HUES6 (cell line): ENCODE measurements around the gene PDP2.
"Not testable (repeated sequence)": the region's sequence is repeated elsewhere in the genome, so short reads cannot be mapped to it uniquely, and the experiment has no call there.

ENCODE experiments used
- H3K27ac ChIP-seq: 2 replicates; pipeline ENCODE4 v1.7.0; 2013; ENCODE audit warnings: low read depth, mild to moderate bottlenecking, low read length, inconsistent platforms
- H3K27me3 ChIP-seq: 2 replicates; pipeline ENCODE4 v1.6.1; 2013; ENCODE audit warnings: low read length; ENCODE audit not compliant: control insufficient read depth, insufficient read depth
- H3K36me3 ChIP-seq: 2 replicates; pipeline ENCODE4 v1.6.1; 2013; ENCODE audit warnings: low read length; ENCODE audit not compliant: control insufficient read depth, insufficient read depth
- H3K4me1 ChIP-seq: 2 replicates; pipeline ENCODE4 v1.6.1; 2013; ENCODE audit warnings: low read length; ENCODE audit not compliant: control insufficient read depth, insufficient read depth
- H3K4me3 ChIP-seq: 2 replicates; pipeline ENCODE4 v1.5.1; 2013; ENCODE audit warnings: low read depth, low read length
- H3K9ac ChIP-seq: one replicate; pipeline ENCODE4 v1.6.1; 2013; ENCODE audit warnings: mild to moderate bottlenecking, low read length
- H3K9me3 ChIP-seq: 2 replicates; pipeline ENCODE4 v1.6.1; 2013; ENCODE audit warnings: low read depth, low read length; ENCODE audit not compliant: control insufficient read depth, insufficient read depth

Gene PDP2

GRCh38 chr16:66853261-66854139, 26.8 kb upstream of the PDP2 start:
- Histone ChIP-seq H3K36me3 (no peaks in the 10 kb centered on the region), H3K27me3 (peaks cover 14% of the 10 kb centered on the region; the same call in 1 of the 2 replicates), H3K4me3 (no peak overlapping the region), H3K9ac (no peak overlapping the region), H3K4me1 (no peaks in the 10 kb centered on the region), H3K27ac (no peak overlapping the region), H3K9me3 (no peaks in the 10 kb centered on the region)

GRCh38 chr16:66856184-66856730, 24.1 kb upstream of the PDP2 start:
- Histone ChIP-seq H3K36me3 (no peaks in the 10 kb centered on the region), H3K27ac (no peak overlapping the region), H3K9ac (no peak overlapping the region), H3K4me1 (no peaks in the 10 kb centered on the region), H3K4me3 (no peak overlapping the region), H3K27me3 (peaks cover 4% of the 10 kb centered on the region; the same call in 1 of the 2 replicates), H3K9me3 (no peaks in the 10 kb centered on the region)

GRCh38 chr16:66856801-66857200, 23.5 kb upstream of the PDP2 start:
- Histone ChIP-seq H3K27me3 (peaks cover 4% of the 10 kb centered on the region; the same call in 1 of the 2 replicates), H3K27ac (no peak overlapping the region), H3K4me1 (no peaks in the 10 kb centered on the region), H3K36me3 (no peaks in the 10 kb centered on the region), H3K9ac (no peak overlapping the region), H3K4me3 (no peak overlapping the region), H3K9me3 (no peaks in the 10 kb centered on the region)

- H3K4me3 ChIP-seq: no peak overlapping the region
These were observed 22.9 kb upstream of the PDP2 start for GRCh38 chr16:66857437-66857836.

GRCh38 chr16:66858740-66859396, 21.4 kb upstream of the PDP2 start:
- Histone ChIP-seq H3K36me3 (no peaks in the 10 kb centered on the region), H3K9ac (no peak overlapping the region)

More at GRCh38 chr16:66857437-66857836, 22.9 kb upstream of the PDP2 start:
- H3K9ac ChIP-seq: no peak overlapping the region
- peaks cover 4% of the 10 kb centered on the region; the same call in 1 of the 2 replicates for H3K27me3 ChIP-seq
- H3K27ac ChIP-seq: no peak overlapping the region
- H3K36me3 ChIP-seq: no peaks in the 10 kb centered on the region
- H3K9me3 ChIP-seq: no peaks in the 10 kb centered on the region
- H3K4me1 ChIP-seq: no peaks in the 10 kb centered on the region

GRCh38 chr16:66859397-66860068, 20.8 kb upstream of the PDP2 start:
- Histone ChIP-seq H3K36me3 (no peaks in the 10 kb centered on the region), H3K9me3 (no peaks in the 10 kb centered on the region), H3K27me3 (no peaks in the 10 kb centered on the region), H3K9ac (no peak overlapping the region), H3K27ac (no peak overlapping the region), H3K4me1 (no peaks in the 10 kb centered on the region), H3K4me3 (no peak overlapping the region)

More at GRCh38 chr16:66858740-66859396, 21.4 kb upstream of the PDP2 start:
- no peak overlapping the region for H3K4me3 ChIP-seq
- H3K9me3 ChIP-seq: no peaks in the 10 kb centered on the region
- peaks cover 2% of the 10 kb centered on the region; the same call in 1 of the 2 replicates for H3K27me3 ChIP-seq
- H3K27ac ChIP-seq: no peak overlapping the region
- no peaks in the 10 kb centered on the region for H3K4me1 ChIP-seq

GRCh38 chr16:66862023-66862520, 18.2 kb upstream of the PDP2 start:
- Histone ChIP-seq H3K4me1 (no peaks in the 10 kb centered on the region), H3K4me3 (no peak overlapping the region), H3K27me3 (no peaks in the 10 kb centered on the region), H3K9me3 (no peaks in the 10 kb centered on the region), H3K27ac (no peak overlapping the region), H3K9ac (no peak overlapping the region), H3K36me3 (no peaks in the 10 kb centered on the region)

GRCh38 chr16:66863707-66864106, 16.6 kb upstream of the PDP2 start:
- no peaks in the 10 kb centered on the region for H3K36me3 ChIP-seq
- H3K9me3 ChIP-seq: no peaks in the 10 kb centered on the region
- no peaks in the 10 kb centered on the region for H3K4me1 ChIP-seq

GRCh38 chr16:66869424-66869823, 10.9 kb upstream of the PDP2 start:
- H3K27ac ChIP-seq: no peak overlapping the region
- H3K27me3 ChIP-seq: no peaks in the 10 kb centered on the region
- no peaks in the 10 kb centered on the region for H3K9me3 ChIP-seq
- H3K4me1 ChIP-seq: peaks cover 10% of the 10 kb centered on the region
- H3K9ac ChIP-seq: no peak overlapping the region
- no peak overlapping the region for H3K4me3 ChIP-seq
- no peaks in the 10 kb centered on the region for H3K36me3 ChIP-seq

More at GRCh38 chr16:66863707-66864106, 16.6 kb upstream of the PDP2 start:
- no peak overlapping the region for H3K27ac ChIP-seq
- H3K27me3 ChIP-seq: no peaks in the 10 kb centered on the region
- no peak overlapping the region for H3K9ac ChIP-seq
- no peak overlapping the region for H3K4me3 ChIP-seq

GRCh38 chr16:66871363-66871762, 9.0 kb upstream of the PDP2 start:
- not testable (repeated sequence) for H3K27me3 ChIP-seq, H3K36me3 ChIP-seq, H3K9ac ChIP-seq, H3K9me3 ChIP-seq, H3K27ac ChIP-seq, H3K4me3 ChIP-seq
- peaks cover 12% of the 10 kb centered on the region for H3K4me1 ChIP-seq
